ENCODE measurements around the gene TXNRD1.

GRCh38 chr12:104365921-104366410 is 150.4 kb downstream of the TXNRD1 start:
- TF ChIP-seq POLR2A (IDR thresholded peaks at IDR 0.05; ENCODE audit: low read length) (no peak), GATA1 (IDR thresholded peaks at IDR 0.05; ENCODE audit: low read depth, low read length) (no peak)

All from erythroblast (primary cell).